Measurements from ENCODE around the gene RNH1. TPM values are rescaled to one million over a fixed set of nuclear protein-coding genes. Genes with fewer than 3 reads are reported as not detected.

RNH1 gene
- total RNA-seq, 1 experiment from 2014 or later = 59.0 TPM

DNA sequence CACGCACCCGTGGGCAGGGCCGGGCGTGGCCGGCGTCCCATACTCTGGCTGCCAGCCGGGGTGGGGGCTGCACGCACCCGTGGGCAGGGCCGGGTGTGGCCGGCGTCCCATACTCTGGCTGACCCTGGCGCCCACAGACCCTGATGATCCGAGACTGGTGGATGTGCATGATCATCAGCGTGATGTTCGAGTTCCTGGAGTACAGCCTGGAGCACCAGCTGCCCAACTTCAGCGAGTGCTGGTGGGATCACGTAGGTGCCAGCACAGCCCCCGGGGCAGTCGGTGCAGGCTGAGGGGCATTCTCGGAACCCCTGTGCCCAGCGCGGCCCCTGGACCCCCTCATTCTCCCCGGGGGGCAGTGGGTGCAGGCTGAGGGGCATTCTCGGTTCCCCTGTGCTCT, 19.0 kb downstream of the RNH1 start:
- ChIA-PET POLR2A (no interaction called here), CTCF (no interaction called here)

DNA sequence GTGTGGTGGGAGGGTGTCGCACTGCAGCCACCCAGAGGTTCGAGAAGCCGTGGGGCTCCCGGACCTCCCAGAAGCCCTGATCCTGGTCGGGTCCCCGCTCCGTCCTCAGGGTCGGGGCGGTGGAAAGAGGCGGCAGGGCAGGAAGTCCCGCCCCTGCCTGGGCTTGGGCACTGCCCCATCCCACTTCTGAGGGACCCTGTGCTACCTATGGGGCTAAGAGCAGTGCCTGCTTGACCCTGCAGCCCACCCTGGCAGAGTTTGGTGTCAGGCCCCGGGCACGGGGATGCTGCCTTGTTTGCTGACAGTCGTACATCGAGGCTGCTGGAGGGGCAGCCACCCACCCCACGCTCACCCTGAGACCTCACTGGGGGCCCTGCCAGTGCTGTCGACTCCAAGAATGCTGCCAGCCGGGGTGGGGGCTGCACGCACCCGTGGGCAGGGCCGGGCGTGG, 19.4 kb downstream of the RNH1 start:
- Mint-ChIP-seq H3K9me3 (peaks cover 4% of the 10 kb centered on the region), H3K4me1 (no peaks in the 10 kb centered on the region), H3K27me3 (ENCODE audit: low read depth) (no peaks in the 10 kb centered on the region), H3K4me3 (no peak overlapping the region), H3K36me3 (peaks cover 19% of the 10 kb centered on the region), H3K27ac (no peak overlapping the region)
- ATAC-seq = no peak
- no peak for DNase-seq (ENCODE audit: low spot score)
- ChIA-PET CTCF (no interaction called here), POLR2A (no interaction called here)
- no peak for TF ChIP-seq GTF2I (CRISPR knock-in tag; conservative IDR thresholded peaks at IDR 0.05)
- TF ChIP-seq NR2C2 (CRISPR knock-in tag; IDR thresholded peaks at IDR 0.05) = no peak
- TF ChIP-seq HMGA2 (CRISPR knock-in tag; IDR thresholded peaks at IDR 0.05) = no peak
- no peak for TF ChIP-seq ZNF263 (CRISPR knock-in tag; IDR thresholded peaks at IDR 0.05; ENCODE audit: low read depth)
- TF ChIP-seq, protein P1, sequence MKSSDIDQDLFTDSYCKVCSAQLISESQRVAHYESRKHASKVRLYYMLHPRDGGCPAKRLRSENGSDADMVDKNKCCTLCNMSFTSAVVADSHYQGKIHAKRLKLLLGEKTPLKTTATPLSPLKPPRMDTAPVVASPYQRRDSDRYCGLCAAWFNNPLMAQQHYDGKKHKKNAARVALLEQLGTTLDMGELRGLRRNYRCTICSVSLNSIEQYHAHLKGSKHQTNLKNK (CRISPR knock-in tag; IDR thresholded peaks at IDR 0.05) = no peak
- TF ChIP-seq ZNF138 (CRISPR knock-in tag; conservative IDR thresholded peaks at IDR 0.05) = no peak
- no peak for TF ChIP-seq OVOL2 (CRISPR knock-in tag; IDR thresholded peaks at IDR 0.05; ENCODE audit: borderline replicate concordance)
- no peak for TF ChIP-seq CTCF (IDR thresholded peaks at IDR 0.05)
- TF ChIP-seq CREB1 (CRISPR knock-in tag; IDR thresholded peaks at IDR 0.05) = no peak
- TF ChIP-seq ATF1 (CRISPR knock-in tag; IDR thresholded peaks at IDR 0.05) = no peak
- TF ChIP-seq ZNF121 (CRISPR knock-in tag; IDR thresholded peaks at IDR 0.05) = no peak
- TF ChIP-seq ZBTB21 (CRISPR knock-in tag; IDR thresholded peaks at IDR 0.05; ENCODE audit: borderline replicate concordance) = no peak
- no peak for TF ChIP-seq MXD4 (CRISPR knock-in tag; IDR thresholded peaks at IDR 0.05; ENCODE audit: borderline replicate concordance)
- TF ChIP-seq FOXP4 (CRISPR knock-in tag; IDR thresholded peaks at IDR 0.05) = no peak
- TF ChIP-seq, protein P2, sequence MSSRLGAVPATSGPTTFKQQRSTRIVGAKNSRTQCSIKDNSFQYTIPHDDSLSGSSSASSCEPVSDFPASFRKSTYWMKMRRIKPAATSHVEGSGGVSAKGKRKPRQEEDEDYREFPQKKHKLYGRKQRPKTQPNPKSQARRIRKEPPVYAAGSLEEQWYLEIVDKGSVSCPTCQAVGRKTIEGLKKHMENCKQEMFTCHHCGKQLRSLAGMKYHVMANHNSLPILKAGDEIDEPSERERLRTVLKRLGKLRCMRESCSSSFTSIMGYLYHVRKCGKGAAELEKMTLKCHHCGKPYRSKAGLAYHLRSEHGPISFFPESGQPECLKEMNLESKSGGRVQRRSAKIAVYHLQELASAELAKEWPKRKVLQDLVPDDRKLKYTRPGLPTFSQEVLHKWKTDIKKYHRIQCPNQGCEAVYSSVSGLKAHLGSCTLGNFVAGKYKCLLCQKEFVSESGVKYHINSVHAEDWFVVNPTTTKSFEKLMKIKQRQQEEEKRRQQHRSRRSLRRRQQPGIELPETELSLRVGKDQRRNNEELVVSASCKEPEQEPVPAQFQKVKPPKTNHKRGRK (CRISPR knock-in tag; IDR thresholded peaks at IDR 0.05; ENCODE audit: borderline replicate concordance) = no peak
- TF ChIP-seq NFE2L1 (CRISPR knock-in tag; IDR thresholded peaks at IDR 0.05) = no peak
- TF ChIP-seq, protein P3, sequence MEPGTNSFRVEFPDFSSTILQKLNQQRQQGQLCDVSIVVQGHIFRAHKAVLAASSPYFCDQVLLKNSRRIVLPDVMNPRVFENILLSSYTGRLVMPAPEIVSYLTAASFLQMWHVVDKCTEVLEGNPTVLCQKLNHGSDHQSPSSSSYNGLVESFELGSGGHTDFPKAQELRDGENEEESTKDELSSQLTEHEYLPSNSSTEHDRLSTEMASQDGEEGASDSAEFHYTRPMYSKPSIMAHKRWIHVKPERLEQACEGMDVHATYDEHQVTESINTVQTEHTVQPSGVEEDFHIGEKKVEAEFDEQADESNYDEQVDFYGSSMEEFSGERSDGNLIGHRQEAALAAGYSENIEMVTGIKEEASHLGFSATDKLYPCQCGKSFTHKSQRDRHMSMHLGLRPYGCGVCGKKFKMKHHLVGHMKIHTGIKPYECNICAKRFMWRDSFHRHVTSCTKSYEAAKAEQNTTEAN (CRISPR knock-in tag; IDR thresholded peaks at IDR 0.05) = no peak
- TF ChIP-seq ZNF416 (CRISPR knock-in tag; IDR thresholded peaks at IDR 0.05) = no peak

More for the DNA sequence above, 19.0 kb downstream of the RNH1 start:
- Mint-ChIP-seq H3K27me3 (ENCODE audit: low read depth) (no peaks in the 10 kb centered on the region), H3K9me3 (peaks cover 4% of the 10 kb centered on the region), H3K36me3 (peaks cover 19% of the 10 kb centered on the region), H3K27ac (no peak overlapping the region), H3K4me1 (no peaks in the 10 kb centered on the region), H3K4me3 (no peak overlapping the region)
- DNase-seq (ENCODE audit: low spot score) (no peak), ATAC-seq (no peak)
- no peak for TF ChIP-seq FOXJ3 (CRISPR knock-in tag; IDR thresholded peaks at IDR 0.05; ENCODE audit: borderline replicate concordance)
- TF ChIP-seq, protein P4, sequence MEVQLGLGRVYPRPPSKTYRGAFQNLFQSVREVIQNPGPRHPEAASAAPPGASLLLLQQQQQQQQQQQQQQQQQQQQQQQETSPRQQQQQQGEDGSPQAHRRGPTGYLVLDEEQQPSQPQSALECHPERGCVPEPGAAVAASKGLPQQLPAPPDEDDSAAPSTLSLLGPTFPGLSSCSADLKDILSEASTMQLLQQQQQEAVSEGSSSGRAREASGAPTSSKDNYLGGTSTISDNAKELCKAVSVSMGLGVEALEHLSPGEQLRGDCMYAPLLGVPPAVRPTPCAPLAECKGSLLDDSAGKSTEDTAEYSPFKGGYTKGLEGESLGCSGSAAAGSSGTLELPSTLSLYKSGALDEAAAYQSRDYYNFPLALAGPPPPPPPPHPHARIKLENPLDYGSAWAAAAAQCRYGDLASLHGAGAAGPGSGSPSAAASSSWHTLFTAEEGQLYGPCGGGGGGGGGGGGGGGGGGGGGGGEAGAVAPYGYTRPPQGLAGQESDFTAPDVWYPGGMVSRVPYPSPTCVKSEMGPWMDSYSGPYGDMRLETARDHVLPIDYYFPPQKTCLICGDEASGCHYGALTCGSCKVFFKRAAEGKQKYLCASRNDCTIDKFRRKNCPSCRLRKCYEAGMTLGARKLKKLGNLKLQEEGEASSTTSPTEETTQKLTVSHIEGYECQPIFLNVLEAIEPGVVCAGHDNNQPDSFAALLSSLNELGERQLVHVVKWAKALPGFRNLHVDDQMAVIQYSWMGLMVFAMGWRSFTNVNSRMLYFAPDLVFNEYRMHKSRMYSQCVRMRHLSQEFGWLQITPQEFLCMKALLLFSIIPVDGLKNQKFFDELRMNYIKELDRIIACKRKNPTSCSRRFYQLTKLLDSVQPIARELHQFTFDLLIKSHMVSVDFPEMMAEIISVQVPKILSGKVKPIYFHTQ (CRISPR knock-in tag; IDR thresholded peaks at IDR 0.05) = no peak
- TF ChIP-seq, protein P5, sequence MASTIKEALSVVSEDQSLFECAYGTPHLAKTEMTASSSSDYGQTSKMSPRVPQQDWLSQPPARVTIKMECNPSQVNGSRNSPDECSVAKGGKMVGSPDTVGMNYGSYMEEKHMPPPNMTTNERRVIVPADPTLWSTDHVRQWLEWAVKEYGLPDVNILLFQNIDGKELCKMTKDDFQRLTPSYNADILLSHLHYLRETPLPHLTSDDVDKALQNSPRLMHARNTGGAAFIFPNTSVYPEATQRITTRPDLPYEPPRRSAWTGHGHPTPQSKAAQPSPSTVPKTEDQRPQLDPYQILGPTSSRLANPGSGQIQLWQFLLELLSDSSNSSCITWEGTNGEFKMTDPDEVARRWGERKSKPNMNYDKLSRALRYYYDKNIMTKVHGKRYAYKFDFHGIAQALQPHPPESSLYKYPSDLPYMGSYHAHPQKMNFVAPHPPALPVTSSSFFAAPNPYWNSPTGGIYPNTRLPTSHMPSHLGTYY (CRISPR knock-in tag; IDR thresholded peaks at IDR 0.05) = no peak
- TF ChIP-seq KAT7 (CRISPR knock-in tag; IDR thresholded peaks at IDR 0.05; ENCODE audit: borderline replicate concordance) = no peak
- no peak for TF ChIP-seq CBFB (CRISPR knock-in tag; IDR thresholded peaks at IDR 0.05; ENCODE audit: low read depth)
- TF ChIP-seq NR3C1 (CRISPR knock-in tag; conservative IDR thresholded peaks at IDR 0.05; ENCODE audit: low read depth) = no peak
- TF ChIP-seq FOXP1 (CRISPR knock-in tag; IDR thresholded peaks at IDR 0.05; ENCODE audit: borderline replicate concordance) = no peak
- TF ChIP-seq, protein P1 (CRISPR knock-in tag; IDR thresholded peaks at IDR 0.05) = no peak
